Activated CD8-positive, alpha-beta memory T cell treated with anti-CD3 and anti-CD28 coated beads, Interleukin-2, amount 10 ng/mL, durations not matched to agents 7 days and 5 days (primary cell): ENCODE data around the gene CCL2. TPM values are rescaled to one million over a fixed set of nuclear protein-coding genes. Genes with fewer than 3 reads are reported as not detected.

Experiments
- ATAC-seq: fragments of 150-1000 bp; cut with Tn5 transposase; one replicate; pipeline ENCODE4 v1.10.0; 2021; ENCODE audit warnings: moderate library complexity
- CTCF ChIA-PET: fragments of 350-600 bp; sonication (Branson Sonifier 250); formaldehyde crosslinking; loops from one replicate; lab custom pipeline; 2021; ENCODE audit warnings: antibody characterized with exemption; lab: Charles Lee
- DNase-seq: peaks from one replicate; pipeline ENCODE4 v3.0.0-alpha.2; 2020
- H3K27ac Mint-ChIP-seq: one replicate; pipeline ENCODE4 v1.8.0; 2021; ENCODE audit warnings: mild to moderate bottlenecking, mixed read lengths
- H3K27me3 Mint-ChIP-seq: one replicate; pipeline ENCODE4 v1.8.0; 2021; ENCODE audit warnings: mixed read lengths
- H3K36me3 Mint-ChIP-seq: one replicate; pipeline ENCODE4 v1.8.0; 2021; ENCODE audit warnings: mild to moderate bottlenecking, mixed read lengths
- H3K4me1 Mint-ChIP-seq: one replicate; pipeline ENCODE4 v1.8.0; 2021; ENCODE audit warnings: mixed read lengths
- H3K4me3 Mint-ChIP-seq: one replicate; pipeline ENCODE4 v1.8.0; 2021; ENCODE audit warnings: mild to moderate bottlenecking, moderate library complexity, mixed read lengths
- H3K9me3 Mint-ChIP-seq: one replicate; pipeline ENCODE4 v1.8.0; 2022; ENCODE audit warnings: low read depth, mixed read lengths
- total RNA-seq, 2 experiments: library from RNA; stranded (reverse); gene quantifications; one replicate each; pipeline ENCODE4 v1.2.3, GENCODE V29; 2021

The CCL2 gene
- total RNA-seq, 2 experiments from 2014 or later = 0.73 TPM; not detected in 1

- DNase-seq (no peak), ATAC-seq (no peak)
- Mint-ChIP-seq H3K27ac (no peak overlapping the region), H3K36me3 (no peaks in the 10 kb centered on the region), H3K9me3 (no peaks in the 10 kb centered on the region), H3K4me3 (no peak overlapping the region), H3K4me1 (no peaks in the 10 kb centered on the region), H3K27me3 (peaks cover 34% of the 10 kb centered on the region)
- CTCF ChIA-PET = no interaction called here
Observed at GRCh38 chr17:34246881-34247280, 8.2 kb upstream of the CCL2 start.

- CTCF ChIA-PET = no interaction called here
- no peak for DNase-seq
- no peak for ATAC-seq
- Mint-ChIP-seq H3K4me1 (no peaks in the 10 kb centered on the region), H3K9me3 (no peaks in the 10 kb centered on the region), H3K36me3 (no peaks in the 10 kb centered on the region), H3K4me3 (no peak overlapping the region), H3K27ac (no peak overlapping the region), H3K27me3 (peaks cover 38% of the 10 kb centered on the region)
Observed at GRCh38 chr17:34248511-34249024, 6.5 kb upstream of the CCL2 start.

GRCh38 chr17:34249061-34249460, 6.0 kb upstream of the CCL2 start:
- H3K9me3 Mint-ChIP-seq = no peaks in the 10 kb centered on the region
- DNase-seq = no peak
- CTCF ChIA-PET = interaction anchor here (0.9 kb wide), 1 partner anchor 112 kb away, joined by 3 read pairs; no protein-coding TSS in a partner anchor
- no peaks in the 10 kb centered on the region for H3K4me1 Mint-ChIP-seq
- H3K27ac Mint-ChIP-seq = no peak overlapping the region
- no peaks in the 10 kb centered on the region for H3K36me3 Mint-ChIP-seq
- no peak overlapping the region for H3K4me3 Mint-ChIP-seq
- H3K27me3 Mint-ChIP-seq = peaks cover 43% of the 10 kb centered on the region
- no peak for ATAC-seq

GRCh38 chr17:34249478-34249877, 5.6 kb upstream of the CCL2 start:
- ATAC-seq (no peak), DNase-seq (no peak)
- Mint-ChIP-seq H3K27ac (no peak overlapping the region), H3K27me3 (peaks cover 47% of the 10 kb centered on the region), H3K36me3 (no peaks in the 10 kb centered on the region), H3K4me3 (no peak overlapping the region), H3K9me3 (no peaks in the 10 kb centered on the region), H3K4me1 (no peaks in the 10 kb centered on the region)
- CTCF ChIA-PET = interaction anchor here (0.9 kb wide), 1 partner anchor 112 kb away, joined by 3 read pairs; no protein-coding TSS in a partner anchor

- DNase-seq (no peak), ATAC-seq (no peak)
- Mint-ChIP-seq H3K4me1 (peaks cover 2% of the 10 kb centered on the region), H3K4me3 (no peak overlapping the region), H3K36me3 (no peaks in the 10 kb centered on the region), H3K27me3 (peaks cover 60% of the 10 kb centered on the region), H3K27ac (no peak overlapping the region), H3K9me3 (no peaks in the 10 kb centered on the region)
- CTCF ChIA-PET = interaction anchor here (1.2 kb wide), 1 partner anchor 69 kb away, joined by 3 read pairs; no protein-coding TSS in a partner anchor
Observed at GRCh38 chr17:34251186-34251585, 3.9 kb upstream of the CCL2 start.

- Mint-ChIP-seq H3K27ac (no peak overlapping the region), H3K9me3 (no peaks in the 10 kb centered on the region), H3K4me1 (peaks cover 2% of the 10 kb centered on the region), H3K27me3 (peaks cover 65% of the 10 kb centered on the region), H3K36me3 (no peaks in the 10 kb centered on the region), H3K4me3 (no peak overlapping the region)
- ATAC-seq = no peak
- CTCF ChIA-PET = interaction anchor here (1.0 kb wide), 1 partner anchor 109 kb away, joined by 5 read pairs; no protein-coding TSS in a partner anchor
- no peak for DNase-seq
Observed at GRCh38 chr17:34252095-34252443, 3.0 kb upstream of the CCL2 start.

GRCh38 chr17:34252444-34253138, 2.5 kb upstream of the CCL2 start:
- H3K36me3 Mint-ChIP-seq = no peaks in the 10 kb centered on the region
- ATAC-seq (no peak), DNase-seq (no peak)
- H3K4me3 Mint-ChIP-seq = no peak overlapping the region
- peaks cover 2% of the 10 kb centered on the region for H3K4me1 Mint-ChIP-seq
- peaks cover 69% of the 10 kb centered on the region for H3K27me3 Mint-ChIP-seq
- CTCF ChIA-PET = interaction anchor here (1.0 kb wide), 1 partner anchor 108 kb away, joined by 5 read pairs; no protein-coding TSS in a partner anchor
- H3K27ac Mint-ChIP-seq = no peak overlapping the region
- H3K9me3 Mint-ChIP-seq = no peaks in the 10 kb centered on the region

- Mint-ChIP-seq H3K4me3 (no peak overlapping the region), H3K9me3 (no peaks in the 10 kb centered on the region), H3K27ac (no peak overlapping the region), H3K4me1 (peaks cover 2% of the 10 kb centered on the region), H3K27me3 (peaks cover 69% of the 10 kb centered on the region), H3K36me3 (no peaks in the 10 kb centered on the region)
- CTCF ChIA-PET = interaction anchor here (1.0 kb wide), 1 partner anchor 108 kb away, joined by 5 read pairs; no protein-coding TSS in a partner anchor
- DNase-seq = no peak
- ATAC-seq = no peak
Observed at GRCh38 chr17:34253139-34253525, 2.0 kb upstream of the CCL2 start.

GRCh38 chr17:34254146-34254545, 939 bp upstream of the CCL2 start:
- peaks cover 2% of the 10 kb centered on the region for H3K4me1 Mint-ChIP-seq
- H3K4me3 Mint-ChIP-seq = no peak overlapping the region
- CTCF ChIA-PET = no interaction called here
- no peaks in the 10 kb centered on the region for H3K36me3 Mint-ChIP-seq
- H3K9me3 Mint-ChIP-seq = no peaks in the 10 kb centered on the region
- DNase-seq (no peak), ATAC-seq (no peak)
- H3K27me3 Mint-ChIP-seq = peaks cover 78% of the 10 kb centered on the region
- no peak overlapping the region for H3K27ac Mint-ChIP-seq

- H3K4me1 Mint-ChIP-seq = peaks cover 5% of the 10 kb centered on the region
- H3K4me3 Mint-ChIP-seq = no peak overlapping the region
- CTCF ChIA-PET = interaction anchor here (1.0 kb wide), 1 partner anchor 84 kb away, joined by 3 read pairs; no protein-coding TSS in a partner anchor
- no peak for ATAC-seq
- no peak for DNase-seq
- H3K27ac Mint-ChIP-seq = no peak overlapping the region
- no peaks in the 10 kb centered on the region for H3K9me3 Mint-ChIP-seq
- no peaks in the 10 kb centered on the region for H3K36me3 Mint-ChIP-seq
- peaks cover 84% of the 10 kb centered on the region for H3K27me3 Mint-ChIP-seq
Observed at GRCh38 chr17:34255381-34255732, 272 bp downstream of the CCL2 start.

- no peak for DNase-seq
- H3K4me1 Mint-ChIP-seq = peaks cover 5% of the 10 kb centered on the region
- no peak overlapping the region for H3K4me3 Mint-ChIP-seq
- peaks cover 85% of the 10 kb centered on the region for H3K27me3 Mint-ChIP-seq
- ATAC-seq = no peak
- CTCF ChIA-PET = interaction anchor here (1.0 kb wide), 1 partner anchor 85 kb away, joined by 3 read pairs; no protein-coding TSS in a partner anchor
- H3K9me3 Mint-ChIP-seq = no peaks in the 10 kb centered on the region
- H3K36me3 Mint-ChIP-seq = no peaks in the 10 kb centered on the region
- no peak overlapping the region for H3K27ac Mint-ChIP-seq
Observed at GRCh38 chr17:34255841-34256240, 756 bp downstream of the CCL2 start.

GRCh38 chr17:34257299-34257985, 2.4 kb downstream of the CCL2 start:
- Mint-ChIP-seq H3K4me1 (peaks cover 19% of the 10 kb centered on the region), H3K27me3 (peaks cover 84% of the 10 kb centered on the region)
- CTCF ChIA-PET = no interaction called here

GRCh38 chr17:34257986-34258326, 2.9 kb downstream of the CCL2 start:
- Mint-ChIP-seq H3K27ac (no peak overlapping the region), H3K36me3 (no peaks in the 10 kb centered on the region), H3K4me3 (no peak overlapping the region), H3K4me1 (peaks cover 19% of the 10 kb centered on the region), H3K9me3 (no peaks in the 10 kb centered on the region), H3K27me3 (peaks cover 79% of the 10 kb centered on the region)
- DNase-seq (no peak), ATAC-seq (no peak)
- CTCF ChIA-PET = no interaction called here

More at GRCh38 chr17:34257299-34257985, 2.4 kb downstream of the CCL2 start:
- Mint-ChIP-seq H3K27ac (no peak overlapping the region), H3K4me3 (no peak overlapping the region), H3K9me3 (no peaks in the 10 kb centered on the region), H3K36me3 (no peaks in the 10 kb centered on the region)
- no peak for ATAC-seq
- DNase-seq = no peak

GRCh38 chr17:34259146-34259545, 4.1 kb downstream of the CCL2 start:
- Mint-ChIP-seq H3K4me3 (no peak overlapping the region), H3K9me3 (no peaks in the 10 kb centered on the region), H3K27me3 (peaks cover 72% of the 10 kb centered on the region), H3K4me1 (peaks cover 19% of the 10 kb centered on the region), H3K36me3 (no peaks in the 10 kb centered on the region), H3K27ac (no peak overlapping the region)
- CTCF ChIA-PET = no interaction called here
- DNase-seq (no peak), ATAC-seq (no peak)
